Heart right ventricle (tissue), 16 donors: ENCODE data around the gene LYZL2. TPM values are rescaled to one million over a fixed set of nuclear protein-coding genes. Genes with fewer than 3 reads are reported as not detected.
"Not testable (repeated sequence)": the region's sequence is repeated elsewhere in the genome, so short reads cannot be mapped to it uniquely, and the experiment has no call there.

ENCODE experiments used
- ATAC-seq, 8 donors: fragments of 200-7000 bp; cut with Tn5 transposase; one replicate each; pipeline ENCODE4 v1.9.1; 2020; ENCODE audit warnings: mild to moderate bottlenecking in 8 of 8, moderate library complexity in 8 of 8, moderate number of reproducible peaks in 1 of 8
- DNase-seq, 2 donors: peaks; one replicate each; pipeline ENCODE4 v3.0.0-alpha.2; 2020
- H3K27ac ChIP-seq, 10 donors: fragments of 200-600 bp; sonication (generic) in 2 of 10; one replicate each; pipeline versions ENCODE4 v1.5.0 to v1.8.0; 2020 to 2022; ENCODE audit warnings: mild to moderate bottlenecking in 3 of 10
- H3K27me3 ChIP-seq, 7 donors: fragments of 200-600 bp; one replicate each; pipeline ENCODE4 v1.8.0; 2021 to 2022; ENCODE audit warnings: mild to moderate bottlenecking in 2 of 7
- H3K36me3 ChIP-seq, 9 donors: fragments of 200-600 bp; sonication (generic) in 1 of 9; one replicate each; pipeline versions ENCODE4 v1.5.0 to v1.8.0; 2020 to 2022; ENCODE audit warnings: mild to moderate bottlenecking in 2 of 9
- H3K4me1 ChIP-seq, 9 donors: fragments of 200-600 bp; sonication (generic) in 1 of 9; one replicate each; pipeline versions ENCODE4 v1.5.0 to v1.8.0; 2020 to 2022; ENCODE audit warnings: mild to moderate bottlenecking in 4 of 9
- H3K4me3 ChIP-seq, 10 donors: fragments of 200-600 bp; sonication (generic) in 2 of 10; one replicate each; pipeline versions ENCODE4 v1.5.0 to v1.8.0; 2020 to 2022; ENCODE audit warnings: mild to moderate bottlenecking in 7 of 10, moderate library complexity in 2 of 10
- H3K9me3 ChIP-seq, 11 donors: fragments of 200-600 bp in 10 of 11; sonication (generic) in 2 of 11; one replicate each; pipeline versions ENCODE4 v1.5.0 to v1.8.0; 2013 to 2022; ENCODE audit warnings: mild to moderate bottlenecking in 2 of 11, control low read depth in 1 of 11, moderate library complexity in 1 of 11
- WGBS, 2 donors: extraction: QIAGEN DNeasy Blood & Tissue Kit; methylation state at CpG; one replicate each; pipeline ENCODE4 v1.1.7; 2013; ENCODE audit warnings: inconsistent platforms in 1 of 2; 5-methylcytosine and 5-hydroxymethylcytosine counted together
- intact Hi-C, 10 donors: fragments of 100-400 bp; cut with DNase I; formaldehyde crosslinking; loops; one replicate each; pipeline versions ENCODE4 v1.11.1 to v1.14.2; 2022
- polyA plus RNA-seq, 2 donors: library from polyadenylated mRNA; stranded (reverse); fragments of 200-250 nt; gene quantifications; one replicate each; pipeline ENCODE4 v1.2.3, GENCODE V29; 2013
- total RNA-seq, 10 donors: library from RNA; stranded (reverse); fragmentation: NEBNext Ultra II Directional in 3 of 10; extraction: Animal tissue kit (Norgen Biotek cat#: 25700) in 3 of 10; gene quantifications; one replicate each; pipeline versions ENCODE4 v1.2.1 to v1.2.4, GENCODE V29; 2021 to 2023
- TF ChIP-seq, protein P1 (sequence below), 9 donors: fragments of 200-600 bp; sonication (generic) in 2 of 9; IDR thresholded peaks; one replicate each; pipeline versions ENCODE4 v1.5.0 to v1.8.0; 2021 to 2022; ENCODE audit warnings: antibody characterized with exemption in 9 of 9, mild to moderate bottlenecking in 5 of 9, moderate library complexity in 1 of 9
- donor health status: Arrhythmogenic right ventricular cardiomyopathy.
- donor health status: ischemic (EF 13 %, LVEDD 7.1; RV severe dilation, severe dysfunction).
- donor health status: healthy with polysubstance abuse.
- donor health status: DM: no; HTN: yes; CAD: no.
- donor health status: DM: no; HTN: no; CAD: no.
- donor health status: ischemic (EF 25% LVEDD 6.9; RV normal size, moderate dysfunction).
- donor health status: ischemic (EF 25% LVEDD 5.7; RV mildly dilated, moderate dysfunction).
- donor health status: healthy.
- donor health status: DM: yes; HTN: yes; CAD: no.
- donor health status: Ischemic cardiomyopathy.
- donor health status: ischemic (EF 35%, LVEDD 5.7; RV mildly dilated, moderate dysfunction).
- donor health status: nonischemic (EF 11% LVEDD 7.7; RV severe dilation, severe dysfunction).
- donor health status: DM: yes; HTN: yes; CAD: no.
- donor health status: PGD.
- donor health status: ischemic (EF 29% LVEDD 5.4; RV normal size, mild dysfunction).
- donor health status: nonischemic (EF 23%, LVEDD 6.1; RV moderate dilation, normal function).

Gene LYZL2
- total and polyA plus RNA-seq, 12 donors: not detected

DNA sequence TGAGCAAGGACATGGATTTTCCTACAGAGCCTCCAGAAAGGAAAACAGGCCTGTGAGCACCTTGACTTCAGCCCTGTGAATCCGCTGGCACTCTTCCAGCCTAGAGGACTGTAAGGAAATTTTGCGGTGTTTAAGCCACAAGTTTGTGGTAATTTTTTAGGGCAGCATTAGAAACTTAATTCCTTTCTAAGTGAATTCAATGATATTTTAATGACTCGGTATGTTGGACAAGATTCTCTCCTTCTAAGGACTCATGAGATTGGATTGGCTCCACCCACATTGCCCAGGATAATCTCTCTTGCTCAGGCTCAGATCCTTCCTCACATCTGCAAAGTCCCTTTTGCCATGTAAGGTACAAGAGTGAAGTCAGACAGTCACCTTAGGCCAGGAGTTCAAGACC is 4.5 kb downstream of the LYZL2 start:
- intact Hi-C loops: no loop called here
- no peak for ATAC-seq
- Histone ChIP-seq H3K36me3 (no peaks in the 10 kb centered on the region), H3K4me3 (no peak overlapping the region), H3K4me1 (no peaks in the 10 kb centered on the region), H3K9me3 (no peaks in the 10 kb centered on the region), H3K27ac (no peak overlapping the region), H3K27me3 (peaks cover 0 to 3% (median 0%) of the 10 kb centered on the region in 7 donors)
- 89 to 91% methylated on average over 3 of the region's 3 CpGs for WGBS, 2 donors
- TF ChIP-seq, protein P1, sequence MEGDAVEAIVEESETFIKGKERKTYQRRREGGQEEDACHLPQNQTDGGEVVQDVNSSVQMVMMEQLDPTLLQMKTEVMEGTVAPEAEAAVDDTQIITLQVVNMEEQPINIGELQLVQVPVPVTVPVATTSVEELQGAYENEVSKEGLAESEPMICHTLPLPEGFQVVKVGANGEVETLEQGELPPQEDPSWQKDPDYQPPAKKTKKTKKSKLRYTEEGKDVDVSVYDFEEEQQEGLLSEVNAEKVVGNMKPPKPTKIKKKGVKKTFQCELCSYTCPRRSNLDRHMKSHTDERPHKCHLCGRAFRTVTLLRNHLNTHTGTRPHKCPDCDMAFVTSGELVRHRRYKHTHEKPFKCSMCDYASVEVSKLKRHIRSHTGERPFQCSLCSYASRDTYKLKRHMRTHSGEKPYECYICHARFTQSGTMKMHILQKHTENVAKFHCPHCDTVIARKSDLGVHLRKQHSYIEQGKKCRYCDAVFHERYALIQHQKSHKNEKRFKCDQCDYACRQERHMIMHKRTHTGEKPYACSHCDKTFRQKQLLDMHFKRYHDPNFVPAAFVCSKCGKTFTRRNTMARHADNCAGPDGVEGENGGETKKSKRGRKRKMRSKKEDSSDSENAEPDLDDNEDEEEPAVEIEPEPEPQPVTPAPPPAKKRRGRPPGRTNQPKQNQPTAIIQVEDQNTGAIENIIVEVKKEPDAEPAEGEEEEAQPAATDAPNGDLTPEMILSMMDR (IDR thresholded peaks at IDR 0.05): no peak
- no peak for DNase-seq

DNA sequence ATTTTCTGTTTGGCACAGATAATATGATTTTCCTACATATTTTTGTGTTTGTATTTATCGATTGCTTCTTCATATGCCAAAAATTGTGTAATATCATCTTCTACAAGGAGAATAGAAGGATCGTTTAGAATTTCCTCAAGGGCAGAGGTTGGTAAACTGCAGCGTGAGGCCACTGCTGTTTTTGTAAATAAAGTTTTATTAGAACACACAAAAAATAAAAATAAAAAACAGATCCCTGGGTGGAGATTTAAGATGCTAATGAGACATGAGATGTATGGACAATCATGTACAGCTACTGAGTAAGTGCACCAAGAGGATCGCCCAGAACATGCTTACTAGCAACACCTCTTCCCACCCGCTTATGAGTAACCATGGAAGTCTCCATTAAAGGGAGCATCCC is 9.6 kb downstream of the LYZL2 start:
- WGBS, 2 donors: 91 to 95% methylated on average over 5 of the region's 5 CpGs
- ATAC-seq: no peak
- intact Hi-C loops: no loop called here
- Histone ChIP-seq H3K4me3 (no peak overlapping the region), H3K27me3 (peaks cover 0 to 3% (median 0%) of the 10 kb centered on the region in 7 donors), H3K27ac (no peak overlapping the region), H3K9me3 (no peaks in the 10 kb centered on the region), H3K36me3 (no peaks in the 10 kb centered on the region), H3K4me1 (no peaks in the 10 kb centered on the region)
- TF ChIP-seq, protein P1 (IDR thresholded peaks at IDR 0.05): no peak
- no peak for DNase-seq

DNA sequence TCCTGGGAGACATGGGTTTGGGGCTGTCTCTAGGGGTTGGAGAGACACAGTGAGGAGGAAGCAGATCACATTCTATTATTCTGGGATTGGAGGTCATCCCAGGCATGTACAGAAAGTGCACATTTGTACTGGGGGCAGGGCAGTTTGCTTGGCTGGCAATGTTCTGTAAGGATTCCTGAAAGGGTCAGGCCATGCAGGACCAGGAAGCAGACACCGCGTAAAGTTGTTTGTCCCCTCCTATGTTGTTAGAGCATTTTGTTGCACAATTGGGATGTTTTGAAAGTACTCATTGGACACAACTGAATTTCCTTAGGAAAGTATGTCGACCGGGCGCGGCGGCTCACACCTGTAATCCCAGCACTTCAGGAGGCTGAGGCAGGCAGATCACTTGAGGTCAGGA is 12.5 kb downstream of the LYZL2 start:
- Histone ChIP-seq H3K9me3 (no peaks in the 10 kb centered on the region), H3K27me3 (peaks cover 0 to 3% (median 0%) of the 10 kb centered on the region in 7 donors), H3K27ac (no peak overlapping the region), H3K4me3 (no peak overlapping the region), H3K36me3 (no peaks in the 10 kb centered on the region), H3K4me1 (no peaks in the 10 kb centered on the region)
- TF ChIP-seq, protein P1 (IDR thresholded peaks at IDR 0.05): no peak
- ATAC-seq (no peak), DNase-seq (no peak)
- 88 to 95% methylated on average over 7 of the region's 7 CpGs for WGBS, 2 donors
- intact Hi-C loops: no loop called here

DNA sequence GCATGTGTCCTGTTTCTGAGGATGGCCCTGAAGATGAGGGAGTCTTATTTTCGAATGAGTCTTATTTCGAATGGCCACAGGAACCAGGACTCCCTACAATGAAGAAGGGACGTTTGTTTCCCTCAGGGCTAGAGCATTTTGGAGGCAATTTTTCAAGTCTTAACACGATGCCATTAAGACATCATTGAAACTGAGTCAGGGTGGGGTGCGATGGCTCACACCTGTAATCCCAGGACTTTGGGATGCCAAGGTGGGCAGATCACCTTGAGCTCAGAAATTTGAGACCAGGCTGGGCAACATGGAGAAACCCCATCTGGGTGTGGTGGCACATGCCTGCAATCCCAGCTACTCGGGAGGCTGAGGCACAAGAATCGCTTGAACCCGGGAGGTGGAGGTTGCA is 18.5 kb downstream of the LYZL2 start:
- H3K27me3 ChIP-seq, H3K4me3 ChIP-seq, H3K27ac ChIP-seq, H3K9me3 ChIP-seq, H3K4me1 ChIP-seq, DNase-seq, ATAC-seq, H3K36me3 ChIP-seq, intact Hi-C loops: not testable (repeated sequence)
- 86 to 92% methylated on average over 8 of the region's 8 CpGs for WGBS, 2 donors

DNA sequence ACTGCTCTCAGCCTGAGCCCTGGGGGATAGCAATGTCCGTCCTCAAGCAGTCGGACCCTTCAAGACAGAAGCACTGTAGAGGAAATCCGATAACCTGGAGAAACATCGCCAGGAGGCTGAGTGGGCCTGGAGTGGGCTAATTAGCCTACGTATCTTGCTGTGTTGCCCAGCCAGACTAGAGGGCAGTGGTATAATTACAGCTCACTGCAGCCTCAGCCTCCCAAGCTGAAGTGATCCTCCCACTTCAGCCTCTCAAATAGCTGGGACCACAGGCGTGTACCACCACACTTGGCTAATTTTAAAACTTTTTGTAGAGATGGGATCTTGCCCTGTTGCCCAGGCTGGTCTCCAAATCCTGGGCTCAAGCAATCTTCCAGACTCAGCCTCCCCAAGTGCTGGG is 21.7 kb downstream of the LYZL2 start:
- intact Hi-C loops: no loop called here
- Histone ChIP-seq H3K27ac (no peak overlapping the region), H3K4me1 (peaks cover 0 to 5% (median 0%) of the 10 kb centered on the region in 9 donors), H3K27me3 (no peaks in the 10 kb centered on the region), H3K4me3 (no peak overlapping the region), H3K9me3 (no peaks in the 10 kb centered on the region), H3K36me3 (no peaks in the 10 kb centered on the region)
- TF ChIP-seq, protein P1 (IDR thresholded peaks at IDR 0.05): no peak
- WGBS, 2 donors: 86 to 87% methylated on average over 6 of the region's 6 CpGs
- DNase-seq: no peak
- ATAC-seq: no peak
